ENCODE data around the gene ERBB4. TPM values are rescaled to one million over a fixed set of nuclear protein-coding genes. Genes with fewer than 3 reads are reported as not detected.
"Not testable (repeated sequence)": the region's sequence is repeated elsewhere in the genome, so short reads cannot be mapped to it uniquely, and the experiment has no call there.

ERBB4 gene
- total RNA-seq, 4 donors from 2014 or later = 0.16 to 12.7 (median 0.27) TPM; not detected in 1

DNA sequence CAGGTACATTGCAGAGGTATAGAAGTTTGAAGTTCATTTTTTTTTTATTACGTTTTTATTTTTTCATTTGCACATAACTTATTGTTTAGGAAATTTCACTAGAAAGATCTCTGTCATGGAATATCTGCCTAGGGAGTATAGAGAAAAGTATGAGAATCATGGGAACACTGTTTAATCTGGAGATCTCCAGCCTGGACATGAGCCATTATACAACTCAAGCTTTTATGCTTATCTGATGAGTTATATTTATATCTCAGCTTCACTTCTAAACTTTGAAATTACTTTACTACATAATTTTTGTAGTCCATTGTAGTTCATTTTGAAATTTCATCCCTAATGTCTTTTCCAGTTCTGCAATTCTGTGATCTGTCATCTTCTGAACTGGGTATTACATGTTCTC, 515.6 kb downstream of the ERBB4 start:
- WGBS, 2 donors (ENCODE audit: low coverage in 1 of 2) = 57 to 73% methylated on average over 1 of the region's 1 CpG
- no peak overlapping the region for H3K4me3 ChIP-seq
- no peaks in the 10 kb centered on the region for H3K27me3 ChIP-seq
- intact Hi-C loops (cut with DNase I; ENCODE audit: low total_unique reads) (no loop called here), in situ Hi-C loops (cut with MboI; ENCODE audit: low pct_ligation_motif_present in 1 of 4, low pct_unique_long_range_greater_than_20kb in 1 of 4, low sequenced_read_pairs in 3 of 4) (no loop called here)
- H3K36me3 ChIP-seq = no peaks in the 10 kb centered on the region
- no peak for DNase-seq
- no peak overlapping the region for H3K27ac ChIP-seq
- TF ChIP-seq POLR2AphosphoS5 (IDR thresholded peaks at IDR 0.05) = no peak
- no peak for TF ChIP-seq EP300 (IDR thresholded peaks at IDR 0.05; ENCODE audit: low read depth)
- no peak for TF ChIP-seq POLR2A (IDR thresholded peaks at IDR 0.05)
- no peak for TF ChIP-seq CTCF (IDR thresholded peaks at IDR 0.05)
- H3K4me1 ChIP-seq = no peaks in the 10 kb centered on the region
- no peaks in the 10 kb centered on the region for H3K9me3 ChIP-seq

GRCh38 chr2:212021947-212022346, 516.7 kb downstream of the ERBB4 start:
- Histone ChIP-seq H3K4me3 (no peak overlapping the region), H3K27ac (no peak overlapping the region), H3K4me1 (no peaks in the 10 kb centered on the region), H3K9me3 (no peaks in the 10 kb centered on the region), H3K27me3 (no peaks in the 10 kb centered on the region), H3K36me3 (no peaks in the 10 kb centered on the region)
- TF ChIP-seq POLR2A (IDR thresholded peaks at IDR 0.05) (no peak), CTCF (IDR thresholded peaks at IDR 0.05) (no peak), EP300 (IDR thresholded peaks at IDR 0.05; ENCODE audit: low read depth) (no peak), POLR2AphosphoS5 (IDR thresholded peaks at IDR 0.05) (no peak)
- WGBS, 2 donors (ENCODE audit: low coverage in 1 of 2) = 63 to 92% methylated on average over 1 to 2 of the region's 2 CpGs
- in situ Hi-C loops (cut with MboI; ENCODE audit: low pct_ligation_motif_present in 1 of 4, low pct_unique_long_range_greater_than_20kb in 1 of 4, low sequenced_read_pairs in 3 of 4) = no loop called here
- no peak for DNase-seq
- intact Hi-C loops (cut with DNase I; ENCODE audit: low total_unique reads) = no loop called here

- TF ChIP-seq POLR2A (IDR thresholded peaks at IDR 0.05) = no peak
- no peak for TF ChIP-seq CTCF (IDR thresholded peaks at IDR 0.05)
- no peak for TF ChIP-seq POLR2AphosphoS5 (IDR thresholded peaks at IDR 0.05)
- no peak for TF ChIP-seq EP300 (IDR thresholded peaks at IDR 0.05; ENCODE audit: low read depth)
- Histone ChIP-seq H3K36me3 (no peaks in the 10 kb centered on the region), H3K27ac (no peak overlapping the region), H3K27me3 (no peaks in the 10 kb centered on the region), H3K4me3 (no peak overlapping the region), H3K4me1 (no peaks in the 10 kb centered on the region), H3K9me3 (no peaks in the 10 kb centered on the region)
- in situ Hi-C loops (cut with MboI; ENCODE audit: low pct_ligation_motif_present in 1 of 4, low pct_unique_long_range_greater_than_20kb in 1 of 4, low sequenced_read_pairs in 3 of 4) (no loop called here), intact Hi-C loops (cut with DNase I; ENCODE audit: low total_unique reads) (no loop called here)
- no peak for DNase-seq
These were observed 523.0 kb downstream of the ERBB4 start for GRCh38 chr2:212015588-212015987.

DNA sequence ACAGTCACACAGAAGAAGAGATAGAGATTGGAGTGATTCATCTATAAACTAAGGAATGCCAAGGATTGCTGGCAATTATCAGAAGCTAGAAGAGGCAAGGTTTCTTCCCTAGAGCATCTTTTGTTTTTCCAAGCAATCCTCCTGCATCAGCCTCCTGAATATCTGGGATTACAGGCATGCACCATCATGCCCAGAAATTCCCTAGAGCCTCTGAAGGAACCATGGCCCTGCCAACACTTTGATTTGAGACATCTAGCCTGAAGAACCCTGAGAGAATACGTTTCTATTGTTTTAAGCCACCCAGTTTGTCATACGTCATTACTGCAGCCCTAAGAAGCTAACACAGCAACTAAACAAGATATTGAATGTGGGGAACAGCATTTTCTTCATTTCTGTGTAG, 525.0 kb downstream of the ERBB4 start:
- in situ Hi-C loops (cut with MboI; ENCODE audit: low pct_ligation_motif_present in 1 of 4, low pct_unique_long_range_greater_than_20kb in 1 of 4, low sequenced_read_pairs in 3 of 4) (no loop called here), intact Hi-C loops (cut with DNase I; ENCODE audit: low total_unique reads) (no loop called here)
- H3K4me3 ChIP-seq = no peak overlapping the region
- no peak overlapping the region for H3K27ac ChIP-seq
- no peaks in the 10 kb centered on the region for H3K27me3 ChIP-seq
- H3K4me1 ChIP-seq = no peaks in the 10 kb centered on the region
- H3K9me3 ChIP-seq = no peaks in the 10 kb centered on the region
- 62% methylated on average over 2 of the region's 2 CpGs; no CpG with 5 or more reads in 1 of the 2 donors for WGBS, 2 donors (ENCODE audit: low coverage in 1 of 2)
- H3K36me3 ChIP-seq = no peaks in the 10 kb centered on the region
- TF ChIP-seq CTCF (IDR thresholded peaks at IDR 0.05) (no peak), POLR2AphosphoS5 (IDR thresholded peaks at IDR 0.05) (no peak), POLR2A (IDR thresholded peaks at IDR 0.05) (no peak), EP300 (IDR thresholded peaks at IDR 0.05; ENCODE audit: low read depth) (no peak)
- DNase-seq = no peak

- H3K27me3 ChIP-seq; H3K9me3 ChIP-seq; H3K4me1 ChIP-seq; H3K27ac ChIP-seq; H3K36me3 ChIP-seq; in situ Hi-C loops (cut with MboI; ENCODE audit: low pct_ligation_motif_present in 1 of 4, low pct_unique_long_range_greater_than_20kb in 1 of 4, low sequenced_read_pairs in 3 of 4); intact Hi-C loops (cut with DNase I; ENCODE audit: low total_unique reads); H3K4me3 ChIP-seq; DNase-seq: not testable (repeated sequence)
- 53 to 58% methylated on average over 3 of the region's 3 CpGs for WGBS, 2 donors (ENCODE audit: low coverage in 1 of 2)
These were observed 528.3 kb downstream of the ERBB4 start for GRCh38 chr2:212010305-212010704.

All from transverse colon (tissue), 4 donors.